Measurements from ENCODE around the gene SCLY. TPM values are rescaled to one million over a fixed set of nuclear protein-coding genes. Genes with fewer than 3 reads are reported as not detected.
A peak's percentile ranks its signal among the peaks of the same experiment; 100 is the strongest.

SCLY gene
- total and polyA plus RNA-seq, 2 of the 13 experiments (the other 11 are each of a cell fraction or from before 2014, with no cell fraction given), result 27.9 to 38.6 TPM

- Histone ChIP-seq H4K20me1 (ENCODE audit: insufficient read depth, low read length) (no peaks in the 10 kb centered on the region), H2AFZ (ENCODE audit: low read length) (no peak overlapping the region), H3K79me2 (ENCODE audit: insufficient read depth, low read length) (peaks cover 9% of the 10 kb centered on the region), H3K9me3 (ENCODE audit: low read length) (no peaks in the 10 kb centered on the region), H3K36me3 (replicated peaks in 1 of 2; ENCODE audit: control insufficient read depth in 1 of 2, insufficient read depth in 2 of 2, low read length in 2 of 2) (peaks cover 18 to 65% of the 10 kb centered on the region in 2 experiments), H3K27ac (ENCODE audit: extremely low read length, insufficient read depth, low read length) (no peak overlapping the region), H3K27me3 (ENCODE audit: control insufficient read depth in 1 of 2, insufficient read depth in 2 of 2, low read length in 2 of 2) (no peaks in the 10 kb centered on the region), H3K4me3 (replicated peaks in 1 of 3; ENCODE audit: insufficient read depth in 1 of 3, low read depth in 2 of 3, low read length in 3 of 3) (no peak overlapping the region), H3K4me1 (ENCODE audit: insufficient read depth, low read length) (peaks cover 24% of the 10 kb centered on the region), H3K4me2 (ENCODE audit: low read depth, low read length) (no peak overlapping the region), H3K9ac (ENCODE audit: insufficient read depth, low read depth, low read length) (no peak overlapping the region)
- intact Hi-C loops (cut with micrococcal nuclease; ENCODE audit: unreplicated experiment), result loop anchor here (10.0 kb wide), 1 partner anchor 377 kb away; no protein-coding TSS in a partner anchor
- ChIA-PET CTCF (ENCODE audit: low intra/inter-chr PET ratio, low total read pairs) (no interaction called here), POLR2A (no interaction called here)
- ATAC-seq (no peak), FAIRE-seq (no peak), DNase-seq (ENCODE audit: low spot score) (no peak)
- in situ Hi-C loops (cut with HindIII; ENCODE audit: extremely low pct_ligation_motif_present, low pct_unique_long_range_greater_than_20kb), result no loop called here
- WGBS (ENCODE audit: low lambda C conversion rate), result 98% methylated on average over 7 of the region's 7 CpGs
- BruUV-seq (replicated peaks), result no TSS peak
- TF ChIP-seq ZNF775 (CRISPR knock-in tag; IDR thresholded peaks at IDR 0.05; ENCODE audit: borderline replicate concordance), result no peak
- no peak for TF ChIP-seq TEF (CRISPR knock-in tag; IDR thresholded peaks at IDR 0.05)
- no peak for TF ChIP-seq ZNF75D (CRISPR knock-in tag; IDR thresholded peaks at IDR 0.05; ENCODE audit: borderline replicate concordance)
- no peak for TF ChIP-seq ZBTB43 (CRISPR knock-in tag; conservative IDR thresholded peaks at IDR 0.05)
Measured at GRCh38 chr2:238067939-238068338, 7.1 kb downstream of the SCLY start.

GRCh38 chr2:238069021-238069709 is 8.4 kb downstream of the SCLY start:
- Histone ChIP-seq H3K36me3 (replicated peaks in 1 of 2; ENCODE audit: control insufficient read depth in 1 of 2, insufficient read depth in 2 of 2, low read length in 2 of 2) (peaks cover 20 to 70% of the 10 kb centered on the region in 2 experiments), H3K27me3 (ENCODE audit: control insufficient read depth in 1 of 2, insufficient read depth in 2 of 2, low read length in 2 of 2) (no peaks in the 10 kb centered on the region), H3K9me3 (ENCODE audit: low read length) (no peaks in the 10 kb centered on the region), H3K4me2 (ENCODE audit: low read depth, low read length) (no peak overlapping the region), H3K9ac (ENCODE audit: insufficient read depth, low read depth, low read length) (no peak overlapping the region), H4K20me1 (ENCODE audit: insufficient read depth, low read length) (no peaks in the 10 kb centered on the region), H2AFZ (ENCODE audit: low read length) (no peak overlapping the region), H3K79me2 (ENCODE audit: insufficient read depth, low read length) (peaks cover 7% of the 10 kb centered on the region), H3K27ac (ENCODE audit: extremely low read length, insufficient read depth, low read length) (no peak overlapping the region), H3K4me1 (ENCODE audit: insufficient read depth, low read length) (peaks cover 12% of the 10 kb centered on the region), H3K4me3 (replicated peaks in 1 of 3; ENCODE audit: insufficient read depth in 1 of 3, low read depth in 2 of 3, low read length in 3 of 3) (no peak overlapping the region)
- ChIA-PET POLR2A (interaction anchor here (1.3 kb wide), 1 partner anchor 27 kb away, joined by 3 read pairs; no protein-coding TSS in a partner anchor), CTCF (ENCODE audit: low intra/inter-chr PET ratio, low total read pairs) (no interaction called here)
- TF ChIP-seq ZNF768 (CRISPR knock-in tag; IDR thresholded peaks at IDR 0.05), result 0 out of 2 replicates have a peak, but pooled peaks have one; percentile 14
- TF ChIP-seq AGO2 (optimal IDR thresholded peaks at IDR 0.05; ENCODE audit: low read depth, low read length), result peak; percentile 27
- TF ChIP-seq ZBTB38 (CRISPR knock-in tag; IDR thresholded peaks at IDR 0.05), result no peak
- no TSS peak for BruUV-seq (replicated peaks)
- FAIRE-seq (no peak), ATAC-seq (no peak), DNase-seq (ENCODE audit: low spot score) (no peak)
- 97% methylated on average over 10 of the region's 10 CpGs for WGBS (ENCODE audit: low lambda C conversion rate)
- in situ Hi-C loops (cut with HindIII; ENCODE audit: extremely low pct_ligation_motif_present, low pct_unique_long_range_greater_than_20kb), result no loop called here
- intact Hi-C loops (cut with micrococcal nuclease; ENCODE audit: unreplicated experiment), result loop anchor here (10.0 kb wide), 1 partner anchor 376 kb away; no protein-coding TSS in a partner anchor
